ENCODE data around the gene CACNA1G.

DNA sequence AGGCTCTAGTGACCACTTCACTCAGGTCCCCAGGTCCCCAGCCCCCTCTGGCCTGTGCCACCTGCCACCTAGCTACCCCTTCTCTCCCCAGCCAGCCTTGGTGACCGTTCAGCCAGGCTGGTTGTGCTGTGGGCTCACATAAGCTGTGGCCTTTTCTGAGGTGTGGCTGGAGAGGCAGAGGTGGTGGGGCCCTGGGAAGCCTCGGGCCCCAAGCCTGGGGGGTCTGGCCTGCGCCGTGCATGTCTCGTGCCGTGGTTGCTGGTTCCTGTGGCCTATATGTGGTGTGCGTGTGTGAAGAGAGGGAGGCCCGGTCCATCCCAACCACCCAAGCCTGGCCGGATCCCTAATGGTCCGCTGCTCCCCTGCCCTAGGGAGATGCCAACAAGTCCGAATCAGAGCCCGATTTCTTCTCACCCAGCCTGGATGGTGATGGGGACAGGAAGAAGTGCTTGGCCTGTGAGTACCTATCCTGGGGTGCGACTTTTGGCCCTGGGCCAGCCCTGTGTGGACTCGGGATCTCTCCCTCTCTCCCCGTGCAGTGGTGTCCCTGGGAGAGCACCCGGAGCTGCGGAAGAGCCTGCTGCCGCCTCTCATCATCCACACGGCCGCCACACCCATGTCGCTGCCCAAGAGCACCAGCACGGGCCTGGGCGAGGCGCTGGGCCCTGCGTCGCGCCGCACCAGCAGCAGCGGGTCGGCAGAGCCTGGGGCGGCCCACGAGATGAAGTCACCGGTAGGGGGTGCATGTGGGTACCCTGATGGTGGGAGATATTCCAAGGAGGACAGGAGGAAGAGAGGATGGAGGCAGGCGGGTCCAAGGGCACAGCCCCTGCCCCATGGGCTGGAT is 35.9 kb downstream of the CACNA1G start:
- TF ChIP-seq EP300 (IDR thresholded peaks at IDR 0.05), result no peak
- TF ChIP-seq, protein P1, sequence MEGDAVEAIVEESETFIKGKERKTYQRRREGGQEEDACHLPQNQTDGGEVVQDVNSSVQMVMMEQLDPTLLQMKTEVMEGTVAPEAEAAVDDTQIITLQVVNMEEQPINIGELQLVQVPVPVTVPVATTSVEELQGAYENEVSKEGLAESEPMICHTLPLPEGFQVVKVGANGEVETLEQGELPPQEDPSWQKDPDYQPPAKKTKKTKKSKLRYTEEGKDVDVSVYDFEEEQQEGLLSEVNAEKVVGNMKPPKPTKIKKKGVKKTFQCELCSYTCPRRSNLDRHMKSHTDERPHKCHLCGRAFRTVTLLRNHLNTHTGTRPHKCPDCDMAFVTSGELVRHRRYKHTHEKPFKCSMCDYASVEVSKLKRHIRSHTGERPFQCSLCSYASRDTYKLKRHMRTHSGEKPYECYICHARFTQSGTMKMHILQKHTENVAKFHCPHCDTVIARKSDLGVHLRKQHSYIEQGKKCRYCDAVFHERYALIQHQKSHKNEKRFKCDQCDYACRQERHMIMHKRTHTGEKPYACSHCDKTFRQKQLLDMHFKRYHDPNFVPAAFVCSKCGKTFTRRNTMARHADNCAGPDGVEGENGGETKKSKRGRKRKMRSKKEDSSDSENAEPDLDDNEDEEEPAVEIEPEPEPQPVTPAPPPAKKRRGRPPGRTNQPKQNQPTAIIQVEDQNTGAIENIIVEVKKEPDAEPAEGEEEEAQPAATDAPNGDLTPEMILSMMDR (IDR thresholded peaks at IDR 0.05), result peak in 2 of 4 experiments; percentile 4 to 25

Measured in gastroesophageal sphincter (tissue), 3 donors.